GM19240 (cell line): ENCODE results near the gene STAC2.
"Not testable (repeated sequence)": the region's sequence is repeated elsewhere in the genome, so short reads cannot be mapped to it uniquely, and the experiment has no call there.

Source experiments
- DNase-seq: peaks from one replicate; pipeline ENCODE4 v3.0.0; 2011; ENCODE audit warnings: low spot score; ENCODE audit not compliant: insufficient read length

The STAC2 gene, protein sequence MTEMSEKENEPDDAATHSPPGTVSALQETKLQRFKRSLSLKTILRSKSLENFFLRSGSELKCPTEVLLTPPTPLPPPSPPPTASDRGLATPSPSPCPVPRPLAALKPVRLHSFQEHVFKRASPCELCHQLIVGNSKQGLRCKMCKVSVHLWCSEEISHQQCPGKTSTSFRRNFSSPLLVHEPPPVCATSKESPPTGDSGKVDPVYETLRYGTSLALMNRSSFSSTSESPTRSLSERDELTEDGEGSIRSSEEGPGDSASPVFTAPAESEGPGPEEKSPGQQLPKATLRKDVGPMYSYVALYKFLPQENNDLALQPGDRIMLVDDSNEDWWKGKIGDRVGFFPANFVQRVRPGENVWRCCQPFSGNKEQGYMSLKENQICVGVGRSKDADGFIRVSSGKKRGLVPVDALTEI

DNA sequence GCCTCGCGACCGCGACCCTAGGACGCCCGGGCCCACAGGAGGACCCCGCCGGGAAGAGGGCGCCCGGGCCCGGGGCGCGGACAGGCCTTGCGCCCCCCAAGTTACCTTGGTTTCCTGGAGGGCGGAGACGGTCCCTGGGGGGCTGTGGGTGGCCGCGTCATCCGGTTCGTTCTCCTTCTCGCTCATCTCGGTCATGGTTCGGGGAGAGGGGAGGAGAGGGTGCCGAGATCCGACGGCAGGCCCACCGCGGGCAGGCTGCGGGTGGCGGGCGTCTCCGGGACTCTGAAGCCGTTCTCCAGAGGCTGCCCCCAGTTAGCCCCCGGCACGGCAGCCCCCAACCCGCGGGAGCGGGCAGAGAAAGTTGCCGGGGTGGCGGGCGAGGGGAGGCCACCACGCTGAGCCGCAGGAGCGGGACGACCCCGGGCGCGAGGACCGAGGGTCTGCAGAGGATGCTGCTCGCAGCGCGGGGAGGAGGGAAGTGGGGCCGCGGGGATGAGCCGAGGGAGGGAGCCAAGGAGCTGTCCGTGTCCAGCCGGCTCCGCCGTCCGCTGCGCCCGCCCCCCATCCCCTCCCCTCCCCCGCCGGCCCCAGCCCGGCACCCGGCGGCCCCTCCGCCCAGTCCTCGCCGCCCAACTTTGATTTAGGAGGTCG lies at the start of gene STAC2:
Gene STAC2, minus strand, starts transcription at position 638 of the 651 bp plus-strand sequence. Its CDS starts 443 bp downstream, at position 195.
- no peak for DNase-seq

DNA sequence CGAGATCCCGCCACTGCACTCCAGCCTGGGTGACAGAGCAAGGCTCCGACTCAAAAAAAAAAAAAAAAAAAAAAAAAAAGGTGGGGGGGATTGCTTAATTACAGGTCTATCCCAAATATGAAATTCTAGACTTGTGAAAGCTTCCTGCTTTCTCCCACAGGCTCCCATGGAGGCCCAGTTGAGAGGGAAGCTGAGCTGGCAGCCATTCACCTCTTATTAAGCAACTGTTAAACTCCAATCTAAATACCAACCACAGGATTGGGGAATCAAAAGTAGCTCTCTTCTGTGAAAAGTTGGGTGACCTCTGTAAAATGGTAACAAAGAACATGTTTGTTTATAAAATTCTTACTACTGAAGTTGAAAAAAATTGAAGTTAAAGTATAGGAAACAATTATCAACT lies 45.8 kb upstream of the STAC2 start:
- no peak for DNase-seq

DNA sequence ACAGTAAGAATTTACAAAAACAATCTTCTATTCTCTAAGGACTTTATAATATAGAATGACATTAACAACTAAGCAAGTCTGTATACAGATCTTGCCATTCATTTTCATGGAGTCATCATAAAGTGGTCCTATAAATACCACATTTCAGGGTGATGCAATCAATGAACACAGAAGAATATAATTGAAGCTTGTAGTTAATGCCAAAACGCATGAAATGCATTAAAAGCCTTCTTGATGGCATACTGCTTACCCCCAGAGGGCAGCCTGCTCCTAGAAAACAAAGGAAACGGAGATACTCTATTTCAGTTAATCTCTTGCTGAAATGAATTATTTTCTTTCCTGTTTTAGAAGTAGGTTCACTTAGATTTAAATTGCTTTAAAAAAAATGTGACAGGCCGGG lies 45.2 kb upstream of the STAC2 start:
- DNase-seq, result no peak

DNA sequence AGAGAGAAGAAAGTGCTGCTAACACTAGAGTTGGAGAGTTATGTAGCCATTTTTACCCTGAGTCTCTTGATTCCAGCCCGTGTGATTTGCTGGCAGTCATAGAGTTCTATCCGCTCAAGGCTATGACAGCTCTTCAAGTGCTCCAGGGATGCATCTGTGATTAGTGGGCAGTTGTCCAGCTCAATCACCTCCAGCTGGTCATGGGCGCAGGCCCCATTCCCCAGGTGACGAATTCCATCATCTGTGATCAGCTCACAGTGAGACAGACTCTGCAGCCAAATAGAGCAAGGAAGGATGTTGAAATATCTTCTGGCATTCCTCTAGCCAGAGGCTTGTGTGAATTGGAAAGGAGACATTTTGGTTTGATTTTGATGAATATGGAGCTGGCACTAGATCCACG lies 38.4 kb upstream of the STAC2 start:
- no peak for DNase-seq

DNA sequence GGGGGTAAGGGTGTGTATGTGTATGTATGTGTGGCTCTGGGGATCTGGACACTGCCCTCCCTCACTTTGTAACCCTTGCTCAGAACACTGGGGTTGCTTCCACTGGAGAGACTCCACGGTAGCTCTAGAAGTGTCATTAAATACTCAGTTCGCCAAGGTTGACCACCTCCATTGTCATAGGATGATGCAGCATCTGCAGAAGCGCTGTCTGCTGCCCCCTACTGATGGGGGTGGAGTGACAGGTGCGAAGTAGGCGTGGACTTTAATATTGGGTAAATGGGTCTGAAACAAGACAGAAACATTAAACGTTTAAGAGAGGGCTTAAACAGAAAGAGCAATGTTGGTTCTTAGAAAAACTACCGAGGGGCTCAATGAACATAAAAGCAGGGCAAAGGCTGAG lies 35.5 kb upstream of the STAC2 start:
- DNase-seq, result no peak

DNA sequence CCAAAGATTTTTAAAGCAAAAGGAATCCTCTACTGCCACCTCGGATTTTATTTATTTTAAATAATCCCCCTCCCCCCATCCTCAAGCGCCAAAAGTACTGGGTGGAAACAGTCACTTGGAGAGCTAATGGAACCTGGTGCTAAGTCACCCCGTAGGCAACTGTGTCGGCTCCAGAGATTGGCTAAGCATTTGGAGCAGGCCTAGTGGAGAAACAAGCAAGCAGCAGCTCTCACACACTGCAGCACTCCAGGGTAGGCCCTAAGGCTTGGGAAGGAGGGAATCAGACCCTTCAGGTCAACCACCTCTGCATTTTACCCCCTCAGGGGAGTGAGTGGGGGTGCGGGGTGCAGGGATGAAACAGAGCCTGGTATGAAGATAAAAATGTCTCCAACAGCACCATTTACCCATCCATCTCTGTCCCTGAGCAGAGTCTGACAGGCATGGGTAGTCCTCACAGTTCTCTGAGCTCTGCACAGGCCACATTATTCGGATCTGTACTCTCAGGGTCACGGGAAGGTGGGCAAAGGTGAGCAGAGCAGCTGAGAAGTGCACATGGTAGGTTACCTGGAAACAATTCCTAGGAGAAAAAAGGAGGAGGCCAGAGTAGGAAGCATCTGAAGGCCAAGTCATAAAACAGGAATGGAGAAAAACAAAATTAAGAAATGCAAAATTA lies 27.2 kb upstream of the STAC2 start:
- DNase-seq, result no peak

DNA sequence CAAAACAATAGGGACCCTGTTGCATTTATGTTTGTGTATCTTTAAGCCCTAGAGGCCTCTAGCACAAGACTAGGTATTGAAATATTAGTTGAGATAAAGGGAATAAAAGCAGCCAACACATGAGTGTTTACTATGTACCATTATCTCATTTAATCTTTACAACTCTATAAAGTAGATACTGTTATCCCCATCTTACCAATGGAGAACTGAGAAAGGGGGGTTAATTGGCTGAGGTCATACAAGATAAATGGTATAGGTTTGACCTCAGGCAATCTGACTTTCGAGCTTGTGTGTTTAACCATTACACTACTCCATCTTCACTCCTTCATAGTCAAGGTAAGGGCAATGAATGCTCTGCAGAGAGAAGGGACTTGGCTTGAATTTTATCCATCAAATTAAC lies 26.3 kb upstream of the STAC2 start:
- DNase-seq, result no peak

DNA sequence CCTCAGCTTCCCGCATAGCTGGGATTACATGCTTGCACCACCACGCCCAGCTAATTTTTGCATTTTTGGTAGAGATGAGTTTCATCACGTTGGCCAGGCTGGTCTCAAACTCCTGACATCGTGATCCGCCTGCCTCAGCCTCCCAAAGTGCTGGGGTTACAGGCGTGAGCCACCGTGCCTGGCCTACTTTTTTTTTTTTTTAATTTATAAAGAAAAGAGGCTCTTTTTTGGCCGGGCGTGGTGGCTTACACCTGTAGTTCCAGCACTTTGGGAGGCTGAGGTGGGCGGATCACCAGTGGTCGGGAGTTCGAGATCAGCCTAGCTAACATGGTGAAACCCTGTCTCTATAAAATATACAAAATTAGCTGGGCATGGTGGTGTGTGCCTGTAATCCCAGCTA lies 24.3 kb upstream of the STAC2 start:
- not testable (repeated sequence) for DNase-seq

DNA sequence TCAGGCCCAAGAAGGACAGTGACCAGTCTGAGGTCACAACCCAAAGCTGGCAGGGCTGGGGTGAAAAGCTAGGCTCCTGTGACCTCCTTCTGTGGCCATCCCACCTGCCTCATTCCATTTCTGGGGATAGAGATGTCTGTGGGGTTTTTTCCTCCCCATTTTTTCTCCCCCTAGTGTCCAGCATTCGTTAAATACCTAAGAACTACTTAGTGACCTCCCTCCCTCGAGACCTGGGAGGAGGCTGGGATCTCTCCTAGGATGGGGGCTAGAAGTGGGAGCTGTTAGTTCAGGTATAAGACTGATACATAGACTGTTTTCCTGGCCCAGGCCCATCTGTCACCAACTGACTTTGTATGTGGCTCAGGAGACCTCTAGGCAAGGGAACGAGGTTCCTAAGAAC lies 20.5 kb upstream of the STAC2 start:
- DNase-seq, result no peak

DNA sequence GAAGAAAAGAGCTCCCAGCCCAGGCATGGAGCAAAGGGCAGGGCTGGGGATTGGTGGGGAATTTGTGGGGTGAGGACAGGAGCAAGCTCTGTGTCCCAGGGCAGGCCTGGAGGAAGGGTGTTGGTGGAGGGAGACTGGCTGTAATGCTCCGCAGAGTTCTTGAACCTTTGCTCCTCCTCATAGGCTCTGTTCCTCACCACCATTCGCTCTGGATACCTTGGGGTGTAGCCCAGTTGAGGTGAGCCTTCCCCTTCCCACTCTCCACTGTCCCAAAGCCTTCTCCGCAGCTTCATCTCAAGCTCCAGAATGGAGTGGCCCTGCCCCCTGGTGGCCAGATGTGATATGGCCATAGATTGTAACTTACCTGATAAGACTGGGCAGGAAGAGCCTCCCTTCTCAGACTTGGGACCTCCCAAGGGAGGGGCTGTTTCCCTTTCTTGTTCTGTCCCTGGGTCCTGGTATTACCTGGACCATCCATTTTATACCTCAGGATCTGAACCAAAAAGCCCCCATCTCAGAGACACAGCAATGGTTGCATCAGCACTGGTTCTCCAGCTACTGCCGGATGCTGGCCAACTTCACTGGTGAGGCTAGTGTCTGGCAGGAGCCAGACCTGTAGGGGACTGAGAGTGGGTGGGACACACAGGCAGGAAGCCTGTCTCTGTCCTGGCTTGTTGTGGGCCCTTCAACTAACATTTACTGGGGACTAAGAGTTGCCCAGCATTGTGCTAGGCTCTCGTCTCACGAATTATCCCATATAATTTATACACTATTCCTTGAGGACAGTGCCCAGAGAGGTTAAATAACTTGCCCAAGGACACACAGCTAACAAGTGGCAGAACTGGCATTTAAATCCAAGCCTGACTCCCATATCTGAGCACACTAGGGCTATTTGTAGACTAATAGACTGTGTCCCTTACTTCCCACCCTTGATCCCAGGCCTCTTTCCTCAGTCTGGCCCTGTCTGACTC lies 19.1 kb upstream of the STAC2 start:
- peak; percentile 68 for DNase-seq

DNA sequence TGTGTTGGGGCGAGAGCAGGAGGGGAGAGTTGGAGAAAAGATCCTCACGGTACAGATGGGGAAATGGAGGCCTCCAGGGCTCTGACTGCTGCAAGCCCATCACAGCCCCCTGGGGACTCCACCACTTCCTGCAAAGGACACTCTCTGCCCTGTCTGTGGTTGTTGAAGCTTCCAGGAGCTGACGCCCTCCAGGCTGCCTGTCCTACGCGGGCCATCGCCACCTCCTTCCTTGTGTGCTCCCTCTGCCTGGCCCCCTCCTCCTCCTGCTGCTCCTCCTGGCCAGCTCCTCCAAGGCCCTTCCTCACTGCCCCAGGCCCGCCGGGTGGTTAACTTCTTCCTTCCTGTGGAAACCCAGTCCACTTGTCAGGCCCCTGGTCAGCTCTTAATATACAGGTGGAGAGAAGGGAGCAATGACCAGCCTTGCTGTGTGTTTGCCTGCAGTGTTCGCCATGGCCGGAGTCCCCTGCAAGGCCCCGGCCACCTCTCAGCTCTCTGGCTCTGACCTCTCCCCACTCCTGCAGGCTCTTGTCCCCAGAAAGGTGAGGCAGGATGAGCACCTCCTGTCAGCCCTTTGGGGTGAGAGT lies 18.4 kb upstream of the STAC2 start:
- no peak for DNase-seq

DNA sequence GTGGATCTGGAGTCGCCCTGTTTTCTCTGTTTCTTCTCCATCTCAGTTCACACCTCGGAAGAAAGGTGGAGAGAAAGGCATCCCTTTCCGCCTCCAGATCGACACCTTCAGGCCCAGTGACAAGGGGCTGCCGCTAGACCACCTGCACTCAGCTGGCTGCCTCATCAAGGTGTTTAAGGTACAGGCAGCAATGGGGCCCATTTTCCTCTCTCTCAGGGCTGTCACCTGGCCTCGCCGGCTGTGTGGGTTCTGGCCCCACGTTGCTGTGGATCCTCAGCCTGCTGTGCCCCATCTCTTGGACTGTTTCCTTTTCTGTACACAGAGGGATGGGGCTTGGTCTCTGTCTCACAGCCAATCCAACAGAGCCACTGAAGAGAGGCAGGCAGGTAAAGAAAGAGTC lies 17.4 kb upstream of the STAC2 start:
- no peak for DNase-seq

DNA sequence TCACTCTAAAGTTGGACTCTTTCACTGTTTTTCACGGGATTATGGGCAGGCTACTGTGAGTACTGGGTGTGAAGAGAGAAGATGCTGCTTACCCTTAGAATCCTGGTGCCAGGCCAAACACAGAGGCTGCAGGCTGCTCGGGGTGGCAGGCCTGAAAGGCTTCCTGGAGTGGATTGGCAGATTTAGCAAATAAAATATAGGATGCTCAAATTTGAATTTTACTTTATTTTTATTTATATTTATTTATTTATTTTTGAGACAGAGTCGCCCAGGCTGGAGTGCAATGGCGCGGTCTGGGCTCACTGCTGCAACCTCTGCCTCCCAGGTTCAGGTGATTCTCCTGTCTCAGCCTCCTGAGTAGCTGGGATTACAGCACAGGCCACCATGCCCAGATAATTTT lies 14.9 kb upstream of the STAC2 start:
- DNase-seq, result no peak

DNA sequence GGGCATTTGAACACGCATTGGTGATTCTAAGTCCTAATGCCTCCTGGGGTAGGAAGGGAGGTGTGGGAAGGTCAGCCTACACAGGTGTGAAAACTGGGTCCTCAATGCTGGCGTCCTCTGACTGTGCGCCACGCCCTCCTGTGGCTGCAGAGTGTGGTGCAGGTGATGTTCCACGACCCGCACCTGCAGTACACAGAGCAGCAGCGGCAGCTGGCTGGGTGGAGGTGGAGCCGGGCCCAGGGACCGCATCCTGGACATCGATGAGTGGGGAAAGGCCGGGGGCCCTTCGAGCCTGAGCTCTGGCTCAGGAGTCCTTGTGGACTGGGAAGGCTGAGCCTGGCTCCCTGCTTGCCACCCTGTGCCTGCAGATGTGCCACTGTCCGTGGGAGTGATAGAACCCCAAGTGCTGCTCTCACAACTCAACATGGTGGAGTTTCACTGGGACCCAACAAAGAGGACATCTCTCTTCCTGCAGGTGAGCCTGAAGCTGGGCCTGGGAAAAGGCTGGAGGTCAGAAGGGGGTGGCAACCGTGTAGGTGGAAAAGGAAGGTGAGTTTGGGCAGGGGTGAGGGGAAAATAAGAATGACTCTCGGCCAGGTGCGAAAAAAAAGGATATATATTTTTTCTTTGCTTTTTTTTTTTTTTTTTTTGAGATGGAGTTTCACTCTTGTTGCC lies 14.0 kb upstream of the STAC2 start:
- no peak for DNase-seq

DNA sequence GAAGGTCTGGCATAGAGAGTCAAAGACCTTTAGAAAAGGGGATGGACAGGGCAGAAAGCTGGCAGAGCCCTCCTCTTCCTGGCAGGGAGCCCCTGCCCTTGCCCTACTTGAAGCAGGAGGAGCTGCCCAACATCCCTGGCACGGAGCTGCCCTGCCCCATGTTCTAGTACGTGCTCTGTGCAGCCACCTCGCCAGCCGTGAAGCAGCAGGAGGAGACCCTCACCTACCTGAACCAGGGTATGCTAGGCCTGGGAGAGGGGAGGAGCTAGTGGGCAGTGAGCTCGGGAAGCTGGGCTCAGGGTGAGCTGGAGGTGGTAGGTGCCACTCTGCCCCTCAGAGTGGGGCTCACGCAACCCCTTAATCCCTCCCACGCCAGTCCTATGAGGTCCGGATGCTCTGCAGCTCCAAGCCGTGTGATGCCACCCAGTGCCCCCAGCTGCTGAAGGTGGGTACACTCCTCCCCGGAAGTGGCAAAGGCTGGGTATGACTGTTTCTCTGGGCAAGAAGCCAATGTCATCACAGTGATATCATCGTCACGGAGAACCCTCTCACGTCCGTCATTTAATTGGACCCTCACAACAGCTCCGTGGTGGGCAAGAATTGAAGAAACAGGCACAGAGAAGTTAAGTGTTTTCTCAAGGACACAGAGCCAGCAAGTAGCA lies 12.7 kb upstream of the STAC2 start:
- DNase-seq, result no peak

DNA sequence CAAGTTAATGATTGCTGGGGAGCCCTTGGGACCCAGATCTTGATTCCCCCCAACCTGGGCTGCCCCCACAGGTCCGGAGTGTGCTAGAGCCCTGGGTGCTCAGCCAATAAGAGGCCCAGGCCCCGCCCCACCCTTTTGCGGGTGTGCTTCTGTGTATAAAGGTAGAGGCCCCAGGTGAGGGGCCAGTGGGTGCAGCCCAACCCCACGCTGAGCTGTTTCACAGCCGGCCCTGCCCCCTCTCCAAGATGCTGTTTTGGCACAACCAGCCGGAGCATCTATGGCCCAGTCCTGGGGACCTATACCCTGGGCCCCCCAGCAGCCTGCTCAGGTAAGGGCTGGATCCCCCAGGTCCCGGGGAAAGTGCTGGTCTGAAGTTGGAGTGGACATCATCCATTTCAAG lies 11.8 kb upstream of the STAC2 start:
- DNase-seq, result no peak

DNA sequence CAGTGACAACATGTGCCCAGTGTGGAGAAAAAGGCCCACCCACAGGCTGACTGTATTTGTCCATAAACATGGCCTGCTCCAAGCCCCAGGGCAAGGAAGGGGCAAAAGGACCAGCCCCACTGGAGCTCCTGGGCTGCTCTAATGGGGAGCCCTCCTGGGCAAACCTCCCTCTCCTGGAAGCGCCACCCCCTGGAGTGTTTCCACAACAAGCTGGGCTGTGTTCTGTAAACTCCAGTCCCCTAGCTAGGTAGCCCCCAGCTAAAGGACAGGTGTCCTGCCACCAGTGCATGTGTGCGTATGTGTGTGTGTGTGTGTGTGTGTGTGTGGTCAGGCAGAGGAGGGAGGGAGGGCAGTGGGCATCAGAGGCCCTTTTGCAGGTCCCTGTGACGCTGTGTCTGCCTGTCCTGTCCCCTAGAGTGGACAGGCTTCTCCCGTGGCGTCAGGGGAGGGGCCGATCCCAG lies 11.3 kb upstream of the STAC2 start:
- no peak for DNase-seq

DNA sequence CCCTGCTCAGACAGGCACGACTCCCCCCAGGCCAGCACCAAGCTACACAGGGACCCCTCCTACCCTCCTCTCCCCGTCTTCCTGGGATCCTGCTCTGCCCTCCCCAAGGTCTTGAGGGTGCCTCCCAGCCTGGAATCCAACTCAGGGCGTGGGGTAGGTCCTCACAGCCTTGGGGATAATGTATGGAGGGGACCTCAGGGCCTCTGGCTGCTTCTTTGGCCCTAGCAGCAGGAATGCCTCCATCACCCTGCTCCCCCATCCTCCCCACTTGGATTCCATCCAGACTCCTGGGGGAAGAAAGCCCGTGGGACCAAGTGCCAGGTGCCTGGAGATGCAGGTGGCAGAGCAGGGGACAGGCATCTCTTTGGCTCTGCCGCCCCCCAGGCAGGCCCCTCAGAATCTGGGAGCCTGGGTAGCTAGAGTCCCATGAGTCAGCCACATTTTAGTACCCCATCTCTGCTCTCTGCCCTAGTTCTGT lies 10.7 kb upstream of the STAC2 start:
- DNase-seq, result no peak
